GM21423 (cell line): ENCODE data around the gene ERCC5.

Source experiments
- ATAC-seq: cut with Tn5 transposase; IDR thresholded peaks from one replicate; pipeline ENCODE4 v1.9.1; 2021; ENCODE audit warnings: mild to moderate bottlenecking, moderate library complexity; ENCODE audit not compliant: unreplicated experiment

Gene ERCC5

DNA sequence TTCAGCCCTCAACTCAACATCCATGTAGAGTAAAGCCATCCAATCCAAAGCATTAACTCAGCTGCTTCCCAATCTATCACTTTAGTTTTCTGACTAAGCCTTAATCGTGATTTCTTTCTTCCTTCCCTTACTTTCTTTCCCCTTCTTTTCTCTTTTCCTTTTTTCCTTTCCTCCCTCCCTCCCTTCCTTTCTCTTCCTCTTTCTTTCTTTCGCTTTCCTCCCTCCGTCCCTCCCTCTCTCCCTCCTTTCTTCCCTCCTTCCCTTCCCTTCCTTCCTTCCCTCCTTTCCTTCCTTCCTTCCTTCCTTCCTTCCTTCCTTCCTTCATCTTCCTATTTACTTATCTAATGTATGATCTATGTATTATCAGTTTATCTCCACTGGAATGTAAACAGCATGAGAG, 71.2 kb downstream of the ERCC5 start:
- ATAC-seq: no peak

DNA sequence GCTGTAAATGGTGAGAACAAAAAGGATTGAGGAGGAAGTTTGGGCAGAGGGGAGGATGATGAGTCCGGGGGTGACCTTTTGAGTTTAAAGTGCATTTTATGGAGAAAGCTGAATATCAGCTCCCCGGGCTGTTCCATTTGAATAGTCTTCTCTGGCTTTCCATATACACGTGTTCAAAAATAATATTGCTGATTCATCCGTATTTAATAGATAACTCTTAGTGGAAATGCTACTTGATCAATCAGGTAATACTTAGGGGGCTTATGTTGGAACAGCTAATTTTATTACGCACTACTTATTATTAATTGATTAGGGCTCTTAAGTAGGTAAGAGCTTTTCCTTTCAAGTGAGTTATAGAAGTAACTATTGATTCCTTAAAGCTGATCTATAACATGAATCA, 76.4 kb downstream of the ERCC5 start:
- ATAC-seq: no peak
